ENCODE data around the gene OSBPL8.
"Not testable (repeated sequence)": the region's sequence is repeated elsewhere in the genome, so short reads cannot be mapped to it uniquely, and the experiment has no call there.

The OSBPL8 gene

GRCh38 chr12:76490763-76491162 lies 68.8 kb downstream of the OSBPL8 start:
- H3K27ac ChIP-seq: no peak overlapping the region
- no peak for TF ChIP-seq ZFX (IDR thresholded peaks at IDR 0.05; ENCODE audit: borderline replicate concordance)
- TF ChIP-seq, protein P1, sequence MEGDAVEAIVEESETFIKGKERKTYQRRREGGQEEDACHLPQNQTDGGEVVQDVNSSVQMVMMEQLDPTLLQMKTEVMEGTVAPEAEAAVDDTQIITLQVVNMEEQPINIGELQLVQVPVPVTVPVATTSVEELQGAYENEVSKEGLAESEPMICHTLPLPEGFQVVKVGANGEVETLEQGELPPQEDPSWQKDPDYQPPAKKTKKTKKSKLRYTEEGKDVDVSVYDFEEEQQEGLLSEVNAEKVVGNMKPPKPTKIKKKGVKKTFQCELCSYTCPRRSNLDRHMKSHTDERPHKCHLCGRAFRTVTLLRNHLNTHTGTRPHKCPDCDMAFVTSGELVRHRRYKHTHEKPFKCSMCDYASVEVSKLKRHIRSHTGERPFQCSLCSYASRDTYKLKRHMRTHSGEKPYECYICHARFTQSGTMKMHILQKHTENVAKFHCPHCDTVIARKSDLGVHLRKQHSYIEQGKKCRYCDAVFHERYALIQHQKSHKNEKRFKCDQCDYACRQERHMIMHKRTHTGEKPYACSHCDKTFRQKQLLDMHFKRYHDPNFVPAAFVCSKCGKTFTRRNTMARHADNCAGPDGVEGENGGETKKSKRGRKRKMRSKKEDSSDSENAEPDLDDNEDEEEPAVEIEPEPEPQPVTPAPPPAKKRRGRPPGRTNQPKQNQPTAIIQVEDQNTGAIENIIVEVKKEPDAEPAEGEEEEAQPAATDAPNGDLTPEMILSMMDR (IDR thresholded peaks at IDR 0.05): no peak

- TF ChIP-seq, protein P1 (IDR thresholded peaks at IDR 0.05): no peak
- TF ChIP-seq ZFX (IDR thresholded peaks at IDR 0.05; ENCODE audit: borderline replicate concordance): no peak
- H3K27ac ChIP-seq: no peak overlapping the region
Observed at GRCh38 chr12:76489737-76490136, 69.8 kb downstream of the OSBPL8 start.

DNA sequence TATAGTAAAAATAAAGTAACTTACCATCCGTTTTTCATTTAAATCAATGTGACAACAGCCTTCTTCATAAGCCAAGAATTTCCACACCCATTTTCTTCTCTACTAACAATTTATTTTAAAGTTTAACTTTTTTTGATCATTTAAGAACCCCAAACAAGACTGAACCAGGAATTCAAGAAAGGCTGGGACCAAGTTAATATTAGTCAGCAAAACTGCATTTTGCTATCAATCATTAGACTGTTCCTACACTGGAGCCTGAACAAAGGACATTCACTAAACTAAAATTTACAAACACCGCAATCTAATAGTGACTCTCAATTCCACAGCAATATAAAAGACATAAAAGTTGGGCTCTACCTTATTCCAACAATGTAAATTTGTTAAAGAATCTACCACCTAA lies 73.6 kb downstream of the OSBPL8 start:
- no peak overlapping the region for H3K27ac ChIP-seq
- TF ChIP-seq, protein P1 (IDR thresholded peaks at IDR 0.05): no peak
- TF ChIP-seq ZFX (IDR thresholded peaks at IDR 0.05; ENCODE audit: borderline replicate concordance): no peak

DNA sequence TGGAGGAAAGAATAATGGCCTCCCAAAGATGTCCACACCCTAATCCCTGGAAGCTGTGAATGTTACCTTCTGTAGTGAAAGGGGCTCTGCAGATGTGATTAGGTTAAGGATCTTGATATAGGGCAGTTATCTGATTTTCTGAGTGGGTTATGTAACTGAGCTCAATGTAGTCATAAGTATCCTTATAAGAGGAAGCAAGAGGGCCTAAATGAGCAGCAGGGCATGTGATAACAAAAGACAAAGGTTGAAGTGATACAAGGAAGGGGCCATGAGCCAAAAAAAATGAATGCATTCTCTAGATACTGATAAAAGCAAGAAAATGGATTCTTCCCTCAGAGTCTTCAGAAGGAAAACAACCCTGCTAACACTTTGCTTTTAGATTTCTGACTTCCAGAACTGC lies 78.8 kb downstream of the OSBPL8 start:
- TF ChIP-seq, protein P1 (IDR thresholded peaks at IDR 0.05): no peak
- no peak for TF ChIP-seq ZFX (IDR thresholded peaks at IDR 0.05; ENCODE audit: borderline replicate concordance)
- H3K27ac ChIP-seq: no peak overlapping the region

GRCh38 chr12:76478045-76478444 lies 81.5 kb downstream of the OSBPL8 start:
- TF ChIP-seq, protein P1 (IDR thresholded peaks at IDR 0.05): no peak
- no peak overlapping the region for H3K27ac ChIP-seq

DNA sequence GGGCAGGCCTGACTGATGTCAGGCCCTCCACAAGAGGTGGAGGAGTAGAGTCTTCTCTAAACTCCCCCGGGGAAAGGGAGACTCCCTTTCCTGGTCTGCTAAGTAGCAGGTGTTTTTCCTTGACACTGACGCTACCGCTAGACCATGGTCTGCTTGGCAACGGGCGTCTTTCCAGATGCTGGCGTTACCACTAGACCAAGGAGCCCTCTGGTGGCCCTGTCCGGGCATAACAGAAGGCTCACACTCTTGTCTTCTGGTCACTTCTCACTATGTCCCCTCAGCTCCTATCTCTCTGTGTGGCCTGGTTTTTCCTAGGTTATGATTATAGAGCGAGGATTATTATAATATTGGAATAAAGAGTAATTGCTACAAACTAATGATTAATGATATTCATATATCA lies 86.7 kb downstream of the OSBPL8 start:
- not testable (repeated sequence) for H3K27ac ChIP-seq
- TF ChIP-seq, protein P1 (IDR thresholded peaks at IDR 0.05): peak; percentile 48

GRCh38 chr12:76471579-76471978 lies 88.0 kb downstream of the OSBPL8 start:
- H3K27ac ChIP-seq: no peak overlapping the region
- TF ChIP-seq, protein P1 (IDR thresholded peaks at IDR 0.05): no peak
- TF ChIP-seq ZFX (IDR thresholded peaks at IDR 0.05; ENCODE audit: borderline replicate concordance): no peak

Data from 22Rv1 (cell line).